ENCODE data around the gene RIT2.

- TF ChIP-seq CTCF (IDR thresholded peaks at IDR 0.05) (no peak), POLR2A (IDR thresholded peaks at IDR 0.05; ENCODE audit: low read depth) (no peak), POLR2AphosphoS5 (IDR thresholded peaks at IDR 0.05) (no peak)
Observed at GRCh38 chr18:43079422-43079821, 36.1 kb downstream of the RIT2 start.

Measured in esophagus muscularis mucosa (tissue), 3 donors.